ENCODE results near the gene VAMP4.

GRCh38 chr1:171742577-171742922 is 685 bp upstream of the VAMP4 start:
- TF ChIP-seq FOXA1 (IDR thresholded peaks at IDR 0.05): no peak
- no peak for TF ChIP-seq FOXK2 (IDR thresholded peaks at IDR 0.05)
- no peak for TF ChIP-seq PKNOX1 (IDR thresholded peaks at IDR 0.05)
- TF ChIP-seq SP1 (IDR thresholded peaks at IDR 0.05): no peak
- no peak for TF ChIP-seq TARDBP (IDR thresholded peaks at IDR 0.05)
- no peak for TF ChIP-seq HDGF (IDR thresholded peaks at IDR 0.05; ENCODE audit: borderline replicate concordance)
- no peak for TF ChIP-seq NFRKB (IDR thresholded peaks at IDR 0.05)
- TF ChIP-seq FOXM1 (IDR thresholded peaks at IDR 0.05; ENCODE audit: borderline replicate concordance): no peak
- no peak for TF ChIP-seq ZNF384 (IDR thresholded peaks at IDR 0.05)
- no peak for TF ChIP-seq L3MBTL2 (conservative IDR thresholded peaks at IDR 0.05)
- TF ChIP-seq SUZ12 (IDR thresholded peaks at IDR 0.05): no peak
- TF ChIP-seq BHLHE40 (IDR thresholded peaks at IDR 0.05; ENCODE audit: borderline replicate concordance): no peak
- no peak for TF ChIP-seq CTBP1 (IDR thresholded peaks at IDR 0.05; ENCODE audit: borderline replicate concordance)
- TF ChIP-seq LEF1 (IDR thresholded peaks at IDR 0.05; ENCODE audit: borderline replicate concordance): no peak
